Measurements from ENCODE around the gene PHACTR3.

The PHACTR3 gene

GRCh38 chr20:59628171-59628570 is 23.8 kb downstream of the PHACTR3 start:
- CTCF ChIA-PET = no interaction called here
- POLR2A ChIA-PET = no interaction called here
- DNase-seq (ENCODE audit: low read depth, low spot score) = no peak
- H3K4me3 ChIP-seq (ENCODE audit: low read depth, low read length) = no peak overlapping the region
- TF ChIP-seq, protein P1, sequence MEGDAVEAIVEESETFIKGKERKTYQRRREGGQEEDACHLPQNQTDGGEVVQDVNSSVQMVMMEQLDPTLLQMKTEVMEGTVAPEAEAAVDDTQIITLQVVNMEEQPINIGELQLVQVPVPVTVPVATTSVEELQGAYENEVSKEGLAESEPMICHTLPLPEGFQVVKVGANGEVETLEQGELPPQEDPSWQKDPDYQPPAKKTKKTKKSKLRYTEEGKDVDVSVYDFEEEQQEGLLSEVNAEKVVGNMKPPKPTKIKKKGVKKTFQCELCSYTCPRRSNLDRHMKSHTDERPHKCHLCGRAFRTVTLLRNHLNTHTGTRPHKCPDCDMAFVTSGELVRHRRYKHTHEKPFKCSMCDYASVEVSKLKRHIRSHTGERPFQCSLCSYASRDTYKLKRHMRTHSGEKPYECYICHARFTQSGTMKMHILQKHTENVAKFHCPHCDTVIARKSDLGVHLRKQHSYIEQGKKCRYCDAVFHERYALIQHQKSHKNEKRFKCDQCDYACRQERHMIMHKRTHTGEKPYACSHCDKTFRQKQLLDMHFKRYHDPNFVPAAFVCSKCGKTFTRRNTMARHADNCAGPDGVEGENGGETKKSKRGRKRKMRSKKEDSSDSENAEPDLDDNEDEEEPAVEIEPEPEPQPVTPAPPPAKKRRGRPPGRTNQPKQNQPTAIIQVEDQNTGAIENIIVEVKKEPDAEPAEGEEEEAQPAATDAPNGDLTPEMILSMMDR (IDR thresholded peaks at IDR 0.05; ENCODE audit: insufficient read depth, low read length, missing control alignments) = no peak

GRCh38 chr20:59629141-59630045 is 25.1 kb downstream of the PHACTR3 start:
- CTCF ChIA-PET = no interaction called here
- TF ChIP-seq, protein P1 (IDR thresholded peaks at IDR 0.05; ENCODE audit: insufficient read depth, low read length, missing control alignments) = no peak
- no peak overlapping the region for H3K4me3 ChIP-seq (ENCODE audit: low read depth, low read length)

DNA sequence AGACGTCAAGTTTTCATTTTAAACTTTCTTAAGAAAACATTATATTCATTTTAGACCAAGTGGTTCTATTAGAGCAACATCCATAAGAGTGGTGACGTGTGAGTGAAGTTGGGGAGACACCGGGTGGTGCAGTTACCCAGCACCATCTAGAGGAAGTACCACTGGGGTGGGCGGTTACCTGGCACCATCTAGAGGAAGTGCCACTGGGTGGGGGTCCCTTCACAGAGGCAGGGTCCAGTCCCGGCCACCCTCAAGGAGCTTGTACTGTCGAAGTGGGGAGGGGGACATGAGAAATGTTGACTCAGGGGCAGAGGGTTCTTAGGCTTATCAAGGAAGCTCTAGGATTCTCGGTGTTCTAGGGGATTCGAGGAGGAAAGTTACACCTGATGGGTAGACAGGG is 26.2 kb downstream of the PHACTR3 start:
- TF ChIP-seq, protein P1 (IDR thresholded peaks at IDR 0.05; ENCODE audit: insufficient read depth, low read length, missing control alignments) = no peak
- no peak for DNase-seq (ENCODE audit: low read depth, low spot score)
- no peak overlapping the region for H3K4me3 ChIP-seq (ENCODE audit: low read depth, low read length)
- ChIA-PET CTCF (no interaction called here), POLR2A (no interaction called here)

More at GRCh38 chr20:59629141-59630045, 25.1 kb downstream of the PHACTR3 start:
- no peak for DNase-seq (ENCODE audit: low read depth, low spot score)
- POLR2A ChIA-PET = no interaction called here

DNA sequence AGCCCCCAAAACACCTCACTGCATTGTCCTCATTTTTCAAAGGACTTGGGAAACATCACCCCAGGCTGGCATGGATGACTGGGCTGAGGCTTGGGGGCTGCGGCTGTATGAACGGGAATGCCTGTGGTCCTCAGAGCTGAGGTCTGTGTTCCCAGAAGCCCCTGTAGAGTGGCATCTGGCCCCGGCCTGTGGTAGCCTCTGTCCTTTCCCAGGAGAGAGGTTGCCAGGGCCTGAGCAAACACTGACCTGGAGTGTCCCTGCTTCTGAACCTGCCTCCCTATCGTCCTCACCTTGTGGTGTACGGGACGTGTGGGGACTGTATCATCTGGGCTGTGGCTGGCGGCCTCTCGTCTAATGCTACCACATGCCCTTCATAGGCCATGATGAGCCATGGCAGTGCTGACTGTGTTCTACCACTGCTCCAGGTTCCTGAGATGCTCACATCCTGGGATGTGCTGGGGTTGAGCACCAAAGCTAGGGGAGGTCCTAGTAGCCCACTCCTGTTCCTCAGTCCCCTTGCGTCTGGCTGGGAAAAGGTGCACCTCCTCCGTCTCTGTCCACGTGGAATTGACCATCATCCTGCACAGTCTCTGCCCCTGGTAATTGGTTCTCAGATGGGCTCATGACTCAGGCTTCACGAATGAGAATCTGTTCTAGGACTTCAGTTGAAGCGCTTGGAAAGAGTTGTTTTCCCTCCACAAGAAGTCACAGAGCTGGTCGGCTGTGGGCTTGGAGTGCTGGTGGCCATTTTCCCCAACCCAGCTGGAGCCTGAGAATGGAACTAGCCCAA is 27.6 kb downstream of the PHACTR3 start:
- POLR2A ChIA-PET = no interaction called here

GRCh38 chr20:59632541-59633113 is 28.3 kb downstream of the PHACTR3 start:
- TF ChIP-seq, protein P1 (IDR thresholded peaks at IDR 0.05; ENCODE audit: insufficient read depth, low read length, missing control alignments) = no peak
- ChIA-PET CTCF (no interaction called here), POLR2A (no interaction called here)
- DNase-seq (ENCODE audit: low read depth, low spot score) = no peak
- H3K4me3 ChIP-seq (ENCODE audit: low read depth, low read length) = no peak overlapping the region

More for the DNA sequence above, 27.6 kb downstream of the PHACTR3 start:
- CTCF ChIA-PET = no interaction called here
- no peak overlapping the region for H3K4me3 ChIP-seq (ENCODE audit: low read depth, low read length)
- TF ChIP-seq, protein P1 (IDR thresholded peaks at IDR 0.05; ENCODE audit: insufficient read depth, low read length, missing control alignments) = no peak
- no peak for DNase-seq (ENCODE audit: low read depth, low spot score)
